HCT116 (cell line): ENCODE results near the gene MXRA7. TPM values are rescaled to one million over a fixed set of nuclear protein-coding genes. Genes with fewer than 3 reads are reported as not detected.

ENCODE experiments used
- ATAC-seq: fragments of 200-7000 bp; cut with Tn5 transposase; 2 replicates; pipeline ENCODE4 v1.9.1; 2020; ENCODE audit warnings: mild to moderate bottlenecking, moderate library complexity
- BruUV-seq: library from RNA; stranded (reverse); fragments of 400-500 nt; replicated peaks from 2 replicates; lab custom pipeline; 2021; lab: Mats Ljungman, UMichigan
- CTCF ChIA-PET: fragments of 300-600 bp; sonication (Branson Sonifier 250); formaldehyde crosslinking; loops from one replicate; lab custom pipeline; 2021; ENCODE audit warnings: antibody characterized with exemption; lab: Charles Lee
- POLR2A ChIA-PET: fragments of 300-600, 350-600 bp; sonication (Branson Sonifier 250); formaldehyde crosslinking; loops from one replicate; lab custom pipeline; 2021; ENCODE audit warnings: antibody characterized with exemption; lab: Charles Lee
- RAD21 ChIA-PET, 2 experiments: fragments of 300-600 bp; sonication (Branson Sonifier 250); formaldehyde crosslinking; loops; one replicate each; lab custom pipeline; 2023; ENCODE audit warnings: low total read pairs in 2 of 2; ENCODE audit not compliant: uncharacterized antibody in 2 of 2, unreplicated experiment in 2 of 2, low non-redundant PET in 1 of 2; lab: Charles Lee
- DNase-seq: peaks from one replicate; pipeline ENCODE4 v3.0.0-alpha.2; 2010; ENCODE audit warnings: low read depth, low spot score
- H2AFZ ChIP-seq: fragments of 200-600 bp; shearing (Covaris generic), sonication (generic); 2 replicates; pipeline ENCODE4 v1.6.1; 2017; ENCODE audit warnings: low read depth, mixed run types, mixed read lengths, antibody characterized with exemption, low read length; ENCODE audit not compliant: poor library complexity, severe bottlenecking
- H3K27ac ChIP-seq: 2 replicates; pipeline ENCODE4 v1.5.1; 2012; ENCODE audit warnings: low read depth, low read length
- H3K27me3 ChIP-seq: fragments of 200-600 bp; sonication (generic); 2 replicates; pipeline ENCODE4 v1.6.1; 2016; ENCODE audit warnings: mixed run types, low read length, mixed read lengths; ENCODE audit not compliant: insufficient read depth
- H3K36me3 ChIP-seq, 2 experiments: fragments of 200-500 bp in 1 of 2; fragments of 200-600 bp in 1 of 2; sonication (Bioruptor generic) in 1 of 2; sonication (generic) in 1 of 2; 2 replicates each; pipeline versions ENCODE4 v1.5.1 to v1.6.1; 2014 to 2016; ENCODE audit warnings: low read length in 2 of 2, inconsistent platforms in 1 of 2, mixed read lengths in 1 of 2, mixed run types in 1 of 2; ENCODE audit not compliant: insufficient read depth in 2 of 2, control insufficient read depth in 1 of 2
- H3K4me1 ChIP-seq, 2 experiments: fragments of 200-600 bp in 1 of 2; sonication (generic) in 1 of 2; 2 replicates each; pipeline versions ENCODE4 v1.5.1 to v1.6.1; 2012 to 2017; ENCODE audit warnings: low read length in 2 of 2, inconsistent platforms in 1 of 2, mild to moderate bottlenecking in 1 of 2, mixed read lengths in 1 of 2, mixed run types in 1 of 2, moderate library complexity in 1 of 2; ENCODE audit not compliant: insufficient read depth in 2 of 2, control insufficient read depth in 1 of 2
- H3K4me2 ChIP-seq: fragments of 200-600 bp; sonication (generic); 2 replicates; pipeline ENCODE4 v1.6.1; 2017; ENCODE audit warnings: mixed run types, low read length, mixed read lengths
- H3K4me3 ChIP-seq, 2 experiments: fragments of 200-600 bp in 1 of 2; sonication (generic) in 1 of 2; replicated peaks in 1 of 2; 2 replicates each; pipeline ENCODE4 v1.5.1; 2011 to 2016; ENCODE audit warnings: low read length in 2 of 2, control low read depth in 1 of 2, low read depth in 1 of 2, mild to moderate bottlenecking in 1 of 2, mixed read lengths in 1 of 2, mixed run types in 1 of 2
- H3K79me2 ChIP-seq: fragments of 200-600 bp; sonication (generic); 2 replicates; pipeline ENCODE4 v1.6.1; 2017; ENCODE audit warnings: mild to moderate bottlenecking, mixed run types, low read length, moderate library complexity, mixed read lengths; ENCODE audit not compliant: insufficient read depth
- H3K9ac ChIP-seq: fragments of 200-600 bp; sonication (generic); 2 replicates; pipeline ENCODE4 v1.6.1; 2016; ENCODE audit warnings: low read length, mixed read lengths
- H3K9me2 ChIP-seq: fragments of 200-600 bp; sonication (generic), shearing (Covaris generic); 2 replicates; pipeline ENCODE4 v1.6.1; 2017; ENCODE audit warnings: mixed run types, mild to moderate bottlenecking, moderate library complexity; ENCODE audit not compliant: insufficient read depth
- H3K9me3 ChIP-seq, 2 experiments: fragments of 200-500 bp in 1 of 2; fragments of 200-600 bp in 1 of 2; sonication (Bioruptor generic) in 1 of 2; sonication (generic) in 1 of 2; 2 replicates each; pipeline ENCODE4 v1.6.1; 2014 to 2017; ENCODE audit warnings: low read length in 2 of 2, mixed read lengths in 2 of 2, inconsistent platforms in 1 of 2, low read depth in 1 of 2, mild to moderate bottlenecking in 1 of 2, mixed run types in 1 of 2, moderate library complexity in 1 of 2; ENCODE audit not compliant: control insufficient read depth in 1 of 2, insufficient read depth in 1 of 2
- H4K20me1 ChIP-seq: fragments of 200-600 bp; sonication (generic), shearing (Covaris generic); 2 replicates; pipeline ENCODE4 v1.6.1; 2017; ENCODE audit warnings: mixed run types, mild to moderate bottlenecking, moderate library complexity; ENCODE audit not compliant: insufficient read depth
- EGR1 ChIP-seq: IDR thresholded peaks from 2 replicates; pipeline ENCODE4 v1.6.1; 2012; ENCODE audit warnings: low read depth
- ELF1 ChIP-seq: IDR thresholded peaks from 2 replicates; pipeline ENCODE4 v1.6.1; 2012; ENCODE audit warnings: low read depth, borderline replicate concordance
- EZH2phosphoT487 ChIP-seq: fragments of 200-600 bp; IDR thresholded peaks from 2 replicates; pipeline ENCODE4 v1.6.1; 2018; ENCODE audit warnings: antibody characterized with exemption, borderline replicate concordance
- FOSL1 ChIP-seq: IDR thresholded peaks from 2 replicates; pipeline ENCODE4 v1.6.1; 2012; ENCODE audit warnings: low read depth
- JUND ChIP-seq: IDR thresholded peaks from 2 replicates; pipeline ENCODE4 v1.6.1; 2012
- MAX ChIP-seq: IDR thresholded peaks from 2 replicates; pipeline ENCODE4 v1.6.1; 2012
- POLR2A ChIP-seq: IDR thresholded peaks from 2 replicates; pipeline ENCODE4 v1.7.0; 2011; ENCODE audit warnings: borderline replicate concordance; ENCODE audit not compliant: insufficient read depth, insufficient read length; ENCODE audit errors: extremely low read depth
- POLR2AphosphoS5 ChIP-seq: IDR thresholded peaks from 2 replicates; pipeline ENCODE4 v1.6.1; 2011; ENCODE audit warnings: mild to moderate bottlenecking, low read depth, low read length, moderate library complexity
- REST ChIP-seq: IDR thresholded peaks from 2 replicates; pipeline ENCODE4 v1.6.1; 2012; ENCODE audit warnings: low read depth
- SIN3A ChIP-seq: IDR thresholded peaks from 2 replicates; pipeline ENCODE4 v1.6.1; 2012; ENCODE audit warnings: low read depth
- SP1 ChIP-seq: IDR thresholded peaks from 2 replicates; pipeline ENCODE4 v1.6.1; 2012; ENCODE audit warnings: low read depth
- YY1 ChIP-seq: IDR thresholded peaks from 2 replicates; pipeline ENCODE4 v1.6.1; 2011; ENCODE audit warnings: low read length, low read depth, moderate library complexity, mild to moderate bottlenecking; ENCODE audit not compliant: insufficient replicate concordance; ENCODE audit errors: extremely low read depth
- ZFX ChIP-seq: fragments of 450-650 bp; IDR thresholded peaks from 2 replicates; pipeline ENCODE4 v1.6.1; 2017
- ZNF274 ChIP-seq: fragments of 200-500 bp; sonication (Bioruptor generic); IDR thresholded peaks from 2 replicates; pipeline ENCODE4 v1.6.1; 2014; ENCODE audit warnings: mild to moderate bottlenecking, low read depth, low read length, inconsistent platforms
- intact Hi-C: fragments of 100-400 bp; cut with micrococcal nuclease; formaldehyde crosslinking; loops from 2 replicates; pipeline ENCODE4 v1.10.0; 2022
- total RNA-seq: library from RNA; stranded (reverse); gene quantifications from one replicate; pipeline ENCODE4 v1.2.1, GENCODE V29; 2021; ENCODE audit not compliant: unreplicated experiment
- TF ChIP-seq, protein P1 (sequence below): IDR thresholded peaks from 2 replicates; pipeline ENCODE4 v1.6.1; 2011; ENCODE audit warnings: mild to moderate bottlenecking, low read length, moderate library complexity; ENCODE audit not compliant: insufficient replicate concordance; ENCODE audit errors: extremely low read depth
- TF ChIP-seq, protein P2 (sequence below), 3 experiments: fragments of 200-600 bp in 1 of 3; sonication (generic) in 1 of 3; IDR thresholded peaks in 2 of 3; conservative IDR thresholded peaks in 1 of 3; 2 replicates each; pipeline ENCODE4 v1.5.1; 2012 to 2017; ENCODE audit warnings: low read depth in 2 of 3, low read length in 2 of 3, antibody characterized with exemption in 1 of 3, borderline replicate concordance in 1 of 3, control low read depth in 1 of 3, mild to moderate bottlenecking in 1 of 3, mixed read lengths in 1 of 3, mixed run types in 1 of 3, moderate library complexity in 1 of 3; ENCODE audit not compliant: insufficient read depth in 1 of 3

Gene MXRA7
- total RNA-seq, 1 experiment from 2014 or later, result 57.1 TPM

- TF ChIP-seq, protein P1, sequence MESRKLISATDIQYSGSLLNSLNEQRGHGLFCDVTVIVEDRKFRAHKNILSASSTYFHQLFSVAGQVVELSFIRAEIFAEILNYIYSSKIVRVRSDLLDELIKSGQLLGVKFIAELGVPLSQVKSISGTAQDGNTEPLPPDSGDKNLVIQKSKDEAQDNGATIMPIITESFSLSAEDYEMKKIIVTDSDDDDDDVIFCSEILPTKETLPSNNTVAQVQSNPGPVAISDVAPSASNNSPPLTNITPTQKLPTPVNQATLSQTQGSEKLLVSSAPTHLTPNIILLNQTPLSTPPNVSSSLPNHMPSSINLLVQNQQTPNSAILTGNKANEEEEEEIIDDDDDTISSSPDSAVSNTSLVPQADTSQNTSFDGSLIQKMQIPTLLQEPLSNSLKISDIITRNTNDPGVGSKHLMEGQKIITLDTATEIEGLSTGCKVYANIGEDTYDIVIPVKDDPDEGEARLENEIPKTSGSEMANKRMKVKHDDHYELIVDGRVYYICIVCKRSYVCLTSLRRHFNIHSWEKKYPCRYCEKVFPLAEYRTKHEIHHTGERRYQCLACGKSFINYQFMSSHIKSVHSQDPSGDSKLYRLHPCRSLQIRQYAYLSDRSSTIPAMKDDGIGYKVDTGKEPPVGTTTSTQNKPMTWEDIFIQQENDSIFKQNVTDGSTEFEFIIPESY, result no peak
- TF ChIP-seq REST (no peak), SP1 (no peak)
- TF ChIP-seq, all 23 proteins: peak for 0
Observed at GRCh38 chr17:76675648-76676047, 35.1 kb downstream of the MXRA7 start (continued).

GRCh38 chr17:76674600-76674999, 36.2 kb downstream of the MXRA7 start:
- no peak overlapping the region for H3K4me2 ChIP-seq
- no peaks in the 10 kb centered on the region; a peak in 1 of 4 replicates for H3K36me3 ChIP-seq
- ChIA-PET CTCF (no interaction called here), RAD21 (no interaction called here), POLR2A (no interaction called here)
- no peaks in the 10 kb centered on the region for H3K27me3 ChIP-seq
- no peaks in the 10 kb centered on the region for H3K9me2 ChIP-seq
- H3K4me3 ChIP-seq, result no peak overlapping the region
- intact Hi-C loops, result no loop called here
- H3K27ac ChIP-seq, result no peak overlapping the region
- no peak overlapping the region for H2AFZ ChIP-seq
- H3K9me3 ChIP-seq, result no peaks in the 10 kb centered on the region
- BruUV-seq, result no TSS peak
- ATAC-seq, result no peak
- no peaks in the 10 kb centered on the region for H3K79me2 ChIP-seq
- no peaks in the 10 kb centered on the region for H4K20me1 ChIP-seq
- H3K9ac ChIP-seq, result no peak overlapping the region
- DNase-seq, result no peak
- H3K4me1 ChIP-seq, result peaks cover 18 to 21% of the 10 kb centered on the region in 2 experiments
- TF ChIP-seq, protein P2, sequence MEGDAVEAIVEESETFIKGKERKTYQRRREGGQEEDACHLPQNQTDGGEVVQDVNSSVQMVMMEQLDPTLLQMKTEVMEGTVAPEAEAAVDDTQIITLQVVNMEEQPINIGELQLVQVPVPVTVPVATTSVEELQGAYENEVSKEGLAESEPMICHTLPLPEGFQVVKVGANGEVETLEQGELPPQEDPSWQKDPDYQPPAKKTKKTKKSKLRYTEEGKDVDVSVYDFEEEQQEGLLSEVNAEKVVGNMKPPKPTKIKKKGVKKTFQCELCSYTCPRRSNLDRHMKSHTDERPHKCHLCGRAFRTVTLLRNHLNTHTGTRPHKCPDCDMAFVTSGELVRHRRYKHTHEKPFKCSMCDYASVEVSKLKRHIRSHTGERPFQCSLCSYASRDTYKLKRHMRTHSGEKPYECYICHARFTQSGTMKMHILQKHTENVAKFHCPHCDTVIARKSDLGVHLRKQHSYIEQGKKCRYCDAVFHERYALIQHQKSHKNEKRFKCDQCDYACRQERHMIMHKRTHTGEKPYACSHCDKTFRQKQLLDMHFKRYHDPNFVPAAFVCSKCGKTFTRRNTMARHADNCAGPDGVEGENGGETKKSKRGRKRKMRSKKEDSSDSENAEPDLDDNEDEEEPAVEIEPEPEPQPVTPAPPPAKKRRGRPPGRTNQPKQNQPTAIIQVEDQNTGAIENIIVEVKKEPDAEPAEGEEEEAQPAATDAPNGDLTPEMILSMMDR (IDR thresholded peaks at IDR 0.05 in 2 of 3, conservative IDR thresholded peaks at IDR 0.05 in 1 of 3; ENCODE audit: borderline replicate concordance in 1 of 3, insufficient read depth in 1 of 3, low read depth in 2 of 3, low read length in 2 of 3), result no peak
- TF ChIP-seq ZFX, result no peak
- no peak for TF ChIP-seq SIN3A
- no peak for TF ChIP-seq FOSL1
- no peak for TF ChIP-seq POLR2AphosphoS5
- TF ChIP-seq MAX, result no peak
- TF ChIP-seq EZH2phosphoT487, result no peak
- TF ChIP-seq, protein P1, result no peak
- TF ChIP-seq JUND, result no peak
- TF ChIP-seq ELF1, result no peak
- no peak for TF ChIP-seq ZNF274
- TF ChIP-seq YY1, result no peak
- TF ChIP-seq POLR2A, result no peak
- no peak for TF ChIP-seq EGR1
